Measurements from ENCODE around the gene FNIP1. TPM values are rescaled to one million over a fixed set of nuclear protein-coding genes. Genes with fewer than 3 reads are reported as not detected.

The FNIP1 gene
- total and polyA plus RNA-seq, 2 experiments from 2014 or later, result 20.7 to 73.4 TPM

DNA sequence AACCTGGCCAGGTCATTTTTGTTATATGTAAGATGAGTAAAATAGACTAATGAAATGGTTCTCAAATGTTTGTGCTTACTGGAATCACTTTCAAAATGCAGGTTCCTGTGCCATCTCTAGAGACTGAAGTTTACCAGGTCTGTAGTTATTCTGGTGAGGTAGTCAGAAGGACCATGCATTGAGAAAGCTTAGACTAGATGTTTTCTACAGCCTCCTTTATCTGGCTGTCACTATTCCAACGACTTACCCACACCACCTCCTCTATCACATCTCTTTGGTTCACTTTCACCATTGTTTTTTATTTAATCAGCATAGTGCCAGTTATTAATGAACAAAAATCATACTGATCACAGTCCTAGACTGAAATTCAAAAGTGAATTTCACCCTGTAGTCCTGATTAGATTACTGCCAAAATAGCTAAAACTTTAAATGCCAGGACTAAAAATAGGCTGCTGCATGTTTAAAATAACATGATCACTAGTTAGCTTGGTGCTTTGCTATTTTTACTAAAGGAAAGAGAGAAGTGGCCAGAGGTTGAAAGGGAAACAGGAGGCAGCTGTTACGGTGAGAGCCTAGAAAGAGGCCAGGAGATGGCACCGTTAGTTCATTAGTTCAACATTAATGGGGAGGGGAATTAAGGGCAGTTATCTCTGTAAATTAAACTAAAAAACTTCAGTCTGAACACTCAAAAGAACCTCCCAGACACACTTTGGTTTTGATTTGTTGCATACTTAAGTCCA is 13.9 kb upstream of the FNIP1 start:
- peak; percentile 26 for DNase-seq (ENCODE audit: low spot score)
- H3K9me3 ChIP-seq (ENCODE audit: low read depth), result no peaks in the 10 kb centered on the region
- no peaks in the 10 kb centered on the region for H3K79me2 ChIP-seq
- 29% methylated on average over 3 of the region's 3 CpGs for WGBS (ENCODE audit: low lambda C conversion rate, missing lambda C conversion rate)
- H3K4me3 ChIP-seq, result no peak overlapping the region
- no peak overlapping the region for H3K27ac ChIP-seq
- no peaks in the 10 kb centered on the region for H3K36me3 ChIP-seq (replicated peaks; ENCODE audit: insufficient read depth, low read depth)
- no peaks in the 10 kb centered on the region for H3K27me3 ChIP-seq
- H2AFZ ChIP-seq, result no peak overlapping the region
- no peaks in the 10 kb centered on the region for H3K9me2 ChIP-seq (replicated peaks; ENCODE audit: insufficient read depth)
- H3K4me1 ChIP-seq (ENCODE audit: insufficient read depth), result no peaks in the 10 kb centered on the region
- H3K4me2 ChIP-seq, result no peak overlapping the region
- no peak for TF ChIP-seq EZH2 (IDR thresholded peaks at IDR 0.05; ENCODE audit: borderline replicate concordance)
- TF ChIP-seq, protein P1, sequence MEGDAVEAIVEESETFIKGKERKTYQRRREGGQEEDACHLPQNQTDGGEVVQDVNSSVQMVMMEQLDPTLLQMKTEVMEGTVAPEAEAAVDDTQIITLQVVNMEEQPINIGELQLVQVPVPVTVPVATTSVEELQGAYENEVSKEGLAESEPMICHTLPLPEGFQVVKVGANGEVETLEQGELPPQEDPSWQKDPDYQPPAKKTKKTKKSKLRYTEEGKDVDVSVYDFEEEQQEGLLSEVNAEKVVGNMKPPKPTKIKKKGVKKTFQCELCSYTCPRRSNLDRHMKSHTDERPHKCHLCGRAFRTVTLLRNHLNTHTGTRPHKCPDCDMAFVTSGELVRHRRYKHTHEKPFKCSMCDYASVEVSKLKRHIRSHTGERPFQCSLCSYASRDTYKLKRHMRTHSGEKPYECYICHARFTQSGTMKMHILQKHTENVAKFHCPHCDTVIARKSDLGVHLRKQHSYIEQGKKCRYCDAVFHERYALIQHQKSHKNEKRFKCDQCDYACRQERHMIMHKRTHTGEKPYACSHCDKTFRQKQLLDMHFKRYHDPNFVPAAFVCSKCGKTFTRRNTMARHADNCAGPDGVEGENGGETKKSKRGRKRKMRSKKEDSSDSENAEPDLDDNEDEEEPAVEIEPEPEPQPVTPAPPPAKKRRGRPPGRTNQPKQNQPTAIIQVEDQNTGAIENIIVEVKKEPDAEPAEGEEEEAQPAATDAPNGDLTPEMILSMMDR (IDR thresholded peaks at IDR 0.05; ENCODE audit: poor library complexity), result peak; percentile 28
- H4K20me1 ChIP-seq (ENCODE audit: insufficient read depth, poor library complexity, severe bottlenecking), result no peaks in the 10 kb centered on the region

DNA sequence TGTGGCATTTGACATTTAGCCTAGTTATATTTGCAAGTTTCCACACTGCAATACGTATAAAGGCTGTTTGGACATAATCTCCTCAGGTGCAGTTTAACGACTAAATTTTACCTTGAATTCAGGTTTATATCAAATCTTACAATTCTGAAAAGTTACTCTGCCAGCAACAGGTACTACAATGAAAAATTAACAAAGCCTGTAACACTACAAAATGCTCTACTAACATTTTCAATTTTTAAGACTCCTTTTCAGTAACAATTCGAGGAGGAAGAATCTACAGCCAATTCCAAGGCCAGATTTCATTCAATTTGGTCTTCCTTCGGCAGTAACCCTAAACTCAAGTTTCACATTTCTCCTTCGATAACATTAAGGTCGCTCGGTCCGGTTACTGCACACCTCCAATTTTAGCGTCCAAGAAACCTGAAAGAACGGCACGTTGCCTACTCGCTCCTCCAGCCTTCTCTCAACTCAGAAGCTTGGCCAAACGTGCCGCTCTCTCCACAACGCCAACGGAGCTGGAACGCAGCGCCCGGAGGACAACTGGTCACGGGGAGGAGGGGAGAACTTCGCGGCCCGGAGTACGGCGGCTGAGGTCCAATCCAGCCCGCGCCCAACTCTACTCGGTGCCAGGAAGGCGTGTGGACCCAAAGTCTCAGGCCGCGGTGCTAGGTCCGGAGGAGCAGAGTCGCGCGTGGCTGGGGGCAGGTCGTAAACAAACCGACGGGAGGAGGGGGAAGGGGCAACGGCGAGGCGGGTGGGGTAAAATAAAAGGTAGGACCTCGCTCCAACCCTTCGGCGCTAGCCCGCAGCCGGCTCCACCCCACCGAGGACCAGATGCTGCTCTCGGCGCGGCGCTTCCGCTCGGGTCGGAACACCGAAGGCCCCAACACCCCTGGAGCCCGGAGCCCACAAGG is 681 bp downstream of the FNIP1 start:
- Histone ChIP-seq H3K4me1 (ENCODE audit: insufficient read depth) (peaks cover 8% of the 10 kb centered on the region), H3K9me3 (ENCODE audit: low read depth) (no peaks in the 10 kb centered on the region), H4K20me1 (ENCODE audit: insufficient read depth, poor library complexity, severe bottlenecking) (peaks cover 50% of the 10 kb centered on the region), H3K79me2 (peaks cover 53% of the 10 kb centered on the region), H3K27ac (peak overlapping the region; percentile 99), H3K4me3 (peak overlapping the region; percentile 90), H3K36me3 (replicated peaks; ENCODE audit: insufficient read depth, low read depth) (no peaks in the 10 kb centered on the region), H2AFZ (peak overlapping the region; percentile 83), H3K4me2 (peak overlapping the region; percentile 94), H3K9me2 (replicated peaks; ENCODE audit: insufficient read depth) (no peaks in the 10 kb centered on the region), H3K27me3 (no peaks in the 10 kb centered on the region)
- no peak for TF ChIP-seq EZH2phosphoT487 (IDR thresholded peaks at IDR 0.05; ENCODE audit: low read depth, severe bottlenecking, unreplicated experiment)
- DNase-seq (ENCODE audit: low spot score), result peak; percentile 76
- WGBS (ENCODE audit: low lambda C conversion rate, missing lambda C conversion rate), result 2% methylated on average over 39 of the region's 56 CpGs

DNA sequence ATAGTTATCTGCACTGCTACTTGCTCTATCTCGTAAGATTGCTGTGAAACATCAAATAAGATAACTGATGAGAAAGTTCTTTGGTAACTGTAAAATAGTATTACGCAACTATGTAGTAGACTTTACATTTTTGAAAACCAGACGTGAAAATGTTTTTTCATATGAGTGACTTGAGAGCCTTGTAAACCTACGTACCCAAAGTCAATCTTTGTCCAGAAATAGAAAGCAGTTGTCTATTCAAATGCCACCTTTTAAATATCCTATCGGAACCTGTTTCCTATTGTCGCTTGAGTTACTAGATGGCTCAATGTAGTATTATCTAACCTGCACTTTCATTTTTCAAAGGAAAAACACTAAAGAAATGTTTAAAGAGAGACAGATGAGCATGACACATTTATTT is 1.6 kb downstream of the FNIP1 start:
- Histone ChIP-seq H3K4me1 (ENCODE audit: insufficient read depth) (peaks cover 8% of the 10 kb centered on the region), H3K79me2 (peaks cover 62% of the 10 kb centered on the region), H3K27me3 (no peaks in the 10 kb centered on the region), H3K4me2 (peak overlapping the region; percentile 94), H3K9me3 (ENCODE audit: low read depth) (no peaks in the 10 kb centered on the region), H3K27ac (peak overlapping the region; percentile 99), H3K4me3 (peak overlapping the region; percentile 90), H3K36me3 (replicated peaks; ENCODE audit: insufficient read depth, low read depth) (no peaks in the 10 kb centered on the region), H4K20me1 (ENCODE audit: insufficient read depth, poor library complexity, severe bottlenecking) (peaks cover 59% of the 10 kb centered on the region), H2AFZ (no peak overlapping the region), H3K9me2 (replicated peaks; ENCODE audit: insufficient read depth) (no peaks in the 10 kb centered on the region)
- no peak for DNase-seq (ENCODE audit: low spot score)
- TF ChIP-seq, protein P1 (IDR thresholded peaks at IDR 0.05; ENCODE audit: poor library complexity), result no peak
- no peak for TF ChIP-seq EZH2phosphoT487 (IDR thresholded peaks at IDR 0.05; ENCODE audit: low read depth, severe bottlenecking, unreplicated experiment)
- TF ChIP-seq EZH2 (IDR thresholded peaks at IDR 0.05; ENCODE audit: borderline replicate concordance), result no peak
- WGBS (ENCODE audit: low lambda C conversion rate, missing lambda C conversion rate), result 38% methylated on average over 6 of the region's 6 CpGs

DNA sequence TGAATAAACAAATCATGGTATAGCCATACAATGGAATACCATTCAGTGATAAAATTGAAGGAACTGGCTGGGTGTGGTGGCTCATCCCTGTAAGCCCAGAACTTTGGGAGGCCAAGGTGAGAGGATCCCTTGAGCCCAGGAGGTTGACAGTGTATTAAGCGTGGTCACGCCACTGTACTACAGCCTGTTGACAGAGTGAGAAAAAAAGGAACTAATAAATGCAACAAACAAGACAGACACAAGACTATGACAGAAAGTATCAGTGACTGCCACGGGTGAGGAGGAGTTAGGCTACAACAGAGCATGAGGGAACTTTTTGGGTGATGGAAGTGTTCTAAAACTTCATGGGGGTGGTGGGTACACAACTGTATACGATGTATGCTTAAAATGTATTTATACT is 2.2 kb downstream of the FNIP1 start:
- WGBS (ENCODE audit: low lambda C conversion rate, missing lambda C conversion rate), result 90% methylated on average over 4 of the region's 4 CpGs
- Histone ChIP-seq H3K27me3 (no peaks in the 10 kb centered on the region), H3K79me2 (peaks cover 69% of the 10 kb centered on the region), H3K27ac (no peak overlapping the region), H2AFZ (no peak overlapping the region), H3K4me2 (peak overlapping the region; percentile 94), H3K9me3 (ENCODE audit: low read depth) (no peaks in the 10 kb centered on the region), H3K4me1 (ENCODE audit: insufficient read depth) (peaks cover 8% of the 10 kb centered on the region), H3K36me3 (replicated peaks; ENCODE audit: insufficient read depth, low read depth) (no peaks in the 10 kb centered on the region), H3K9me2 (replicated peaks; ENCODE audit: insufficient read depth) (no peaks in the 10 kb centered on the region), H4K20me1 (ENCODE audit: insufficient read depth, poor library complexity, severe bottlenecking) (peaks cover 66% of the 10 kb centered on the region), H3K4me3 (peak overlapping the region; percentile 90)
- TF ChIP-seq EZH2 (IDR thresholded peaks at IDR 0.05; ENCODE audit: borderline replicate concordance) (no peak), EZH2phosphoT487 (IDR thresholded peaks at IDR 0.05; ENCODE audit: low read depth, severe bottlenecking, unreplicated experiment) (no peak)
- TF ChIP-seq, protein P1 (IDR thresholded peaks at IDR 0.05; ENCODE audit: poor library complexity), result no peak
- DNase-seq (ENCODE audit: low spot score), result no peak

All from hepatocyte (in vitro differentiated cells).